Body of pancreas (tissue), 2 donors: ENCODE results near the gene PDCD7. TPM values are rescaled to one million over a fixed set of nuclear protein-coding genes. Genes with fewer than 3 reads are reported as not detected.

Source experiments
- small RNA-seq: library from RNA; depleted of rRNA; stranded (forward); fragments of <200 nt; gene quantifications from one replicate; pipeline ENCODE3, GENCODE V24; 2016
- total RNA-seq, 2 donors: library from RNA; depleted of rRNA; stranded (reverse); fragments of >200 nt; gene quantifications; one replicate each; pipeline ENCODE4 v1.1.0, GENCODE V29; 2016

PDCD7 gene
- total RNA-seq, 2 donors from 2014 or later: 18.2 to 35.6 TPM

Small RNA genes within 50 kb of the gene (small RNA-seq; reads per million reads assigned to genes)
- not detected for gene AC013553.1

Other genes starting within 250 kb of the PDCD7 start
- 10 to 100 TPM in 1 of 2 donors, 1 to 10 TPM in 1; 3.9 to 18.8 TPM for gene ANKDD1A, start 221.9 kb downstream of the PDCD7 start, total RNA-seq
- 10 to 100 TPM; 33.0 to 46.4 TPM for gene SPG21, start 143.9 kb downstream of the PDCD7 start, total RNA-seq
- 10 to 100 TPM; 10.1 to 22.1 TPM for gene MTFMT, start 104.2 kb downstream of the PDCD7 start, total RNA-seq
- not detected for gene SLC51B, start 88.4 kb downstream of the PDCD7 start, total RNA-seq
- 1 to 10 TPM; 3.1 to 4.6 TPM for gene RASL12, start 65.8 kb downstream of the PDCD7 start, total RNA-seq
- gene KBTBD13, start 57.1 kb downstream of the PDCD7 start, total RNA-seq: not detected
- gene UBAP1L, start 18.6 kb downstream of the PDCD7 start, total RNA-seq: 1 to 10 TPM; 3.4 to 4.6 TPM
- 10 to 100 TPM; 16.2 to 19.2 TPM for gene CLPX, start 51.5 kb upstream of the PDCD7 start, total RNA-seq
- 10 to 100 TPM in 1 of 2 donors, 1 to 10 TPM in 1; 4.4 to 18.8 TPM for gene CILP, start 77.7 kb upstream of the PDCD7 start, total RNA-seq
- 10 to 100 TPM in 1 of 2 donors, 1 to 10 TPM in 1; 5.2 to 17.5 TPM for gene PARP16, start 153.1 kb upstream of the PDCD7 start, total RNA-seq
- gene RNU5A-1, start 162.2 kb upstream of the PDCD7 start, total RNA-seq: not detected
- gene RNU5B-1, start 170.9 kb upstream of the PDCD7 start, total RNA-seq: not detected
- not detected for gene IGDCC3, start 244.2 kb upstream of the PDCD7 start, total RNA-seq